Mesothelial cell of epicardium (in vitro differentiated cells): ENCODE results near the gene AFDN. TPM values are rescaled to one million over a fixed set of nuclear protein-coding genes. Genes with fewer than 3 reads are reported as not detected.

Experiments used
- DNase-seq, 2 experiments: peaks; one replicate each; pipeline ENCODE4 v3.0.0; 2021; ENCODE audit warnings: low spot score in 2 of 2; ENCODE audit not compliant: unreplicated experiment in 2 of 2
- H3K27ac Mint-ChIP-seq: 2 replicates; pipeline ENCODE4 v1.8.0; 2021; ENCODE audit warnings: mixed read lengths
- H3K27me3 Mint-ChIP-seq: 2 replicates; pipeline ENCODE4 v1.8.0; 2021; ENCODE audit warnings: low read depth, mixed read lengths
- H3K36me3 Mint-ChIP-seq: 2 replicates; pipeline ENCODE4 v1.8.0; 2021; ENCODE audit warnings: mixed read lengths
- H3K4me1 Mint-ChIP-seq: 2 replicates; pipeline ENCODE4 v1.8.0; 2021; ENCODE audit warnings: mixed read lengths
- H3K4me3 Mint-ChIP-seq: 2 replicates; pipeline ENCODE4 v1.8.0; 2021; ENCODE audit warnings: mild to moderate bottlenecking, moderate library complexity, mixed read lengths
- H3K9me3 Mint-ChIP-seq: 2 replicates; pipeline ENCODE4 v1.8.0; 2021; ENCODE audit warnings: mixed read lengths
- total RNA-seq: library from RNA; stranded (reverse); gene quantifications from 3 replicates; pipeline ENCODE4 v1.2.1, GENCODE V29; 2021
- TF ChIP-seq, protein P1 (sequence below): fragments of 200-600 bp; sonication (generic); IDR thresholded peaks from one replicate; pipeline ENCODE4 v1.5.0; 2021; ENCODE audit warnings: antibody characterized with exemption; ENCODE audit not compliant: unreplicated experiment

Gene AFDN
- total RNA-seq, 1 donor from 2014 or later, result 284 TPM

DNA sequence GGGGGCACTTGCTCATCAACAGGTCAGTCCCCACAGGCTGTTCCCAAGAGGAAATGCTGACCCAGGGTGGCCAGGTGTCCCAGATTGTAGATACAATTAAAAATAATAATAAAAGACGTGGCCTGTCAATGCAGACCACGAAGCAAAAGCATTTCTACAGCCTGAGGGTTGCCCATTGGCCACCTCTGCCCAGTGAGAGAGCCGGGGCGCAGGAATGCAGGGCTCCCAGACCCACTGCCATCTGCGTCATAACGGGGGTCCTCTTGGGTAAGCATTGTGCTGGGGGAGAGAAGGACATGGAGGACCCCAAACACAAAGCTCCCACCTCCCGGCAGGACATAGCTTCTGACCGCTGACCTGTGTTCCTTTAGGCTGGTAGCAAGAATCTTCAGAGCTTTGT, 22.9 kb upstream of the AFDN start:
- no peaks in the 10 kb centered on the region for H3K27me3 Mint-ChIP-seq
- TF ChIP-seq, protein P1, sequence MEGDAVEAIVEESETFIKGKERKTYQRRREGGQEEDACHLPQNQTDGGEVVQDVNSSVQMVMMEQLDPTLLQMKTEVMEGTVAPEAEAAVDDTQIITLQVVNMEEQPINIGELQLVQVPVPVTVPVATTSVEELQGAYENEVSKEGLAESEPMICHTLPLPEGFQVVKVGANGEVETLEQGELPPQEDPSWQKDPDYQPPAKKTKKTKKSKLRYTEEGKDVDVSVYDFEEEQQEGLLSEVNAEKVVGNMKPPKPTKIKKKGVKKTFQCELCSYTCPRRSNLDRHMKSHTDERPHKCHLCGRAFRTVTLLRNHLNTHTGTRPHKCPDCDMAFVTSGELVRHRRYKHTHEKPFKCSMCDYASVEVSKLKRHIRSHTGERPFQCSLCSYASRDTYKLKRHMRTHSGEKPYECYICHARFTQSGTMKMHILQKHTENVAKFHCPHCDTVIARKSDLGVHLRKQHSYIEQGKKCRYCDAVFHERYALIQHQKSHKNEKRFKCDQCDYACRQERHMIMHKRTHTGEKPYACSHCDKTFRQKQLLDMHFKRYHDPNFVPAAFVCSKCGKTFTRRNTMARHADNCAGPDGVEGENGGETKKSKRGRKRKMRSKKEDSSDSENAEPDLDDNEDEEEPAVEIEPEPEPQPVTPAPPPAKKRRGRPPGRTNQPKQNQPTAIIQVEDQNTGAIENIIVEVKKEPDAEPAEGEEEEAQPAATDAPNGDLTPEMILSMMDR, result no peak
- H3K4me1 Mint-ChIP-seq, result peaks cover 22% of the 10 kb centered on the region
- H3K9me3 Mint-ChIP-seq, result no peaks in the 10 kb centered on the region
- H3K27ac Mint-ChIP-seq, result no peak overlapping the region
- no peak for DNase-seq
- H3K4me3 Mint-ChIP-seq, result no peak overlapping the region
- H3K36me3 Mint-ChIP-seq, result no peaks in the 10 kb centered on the region

DNA sequence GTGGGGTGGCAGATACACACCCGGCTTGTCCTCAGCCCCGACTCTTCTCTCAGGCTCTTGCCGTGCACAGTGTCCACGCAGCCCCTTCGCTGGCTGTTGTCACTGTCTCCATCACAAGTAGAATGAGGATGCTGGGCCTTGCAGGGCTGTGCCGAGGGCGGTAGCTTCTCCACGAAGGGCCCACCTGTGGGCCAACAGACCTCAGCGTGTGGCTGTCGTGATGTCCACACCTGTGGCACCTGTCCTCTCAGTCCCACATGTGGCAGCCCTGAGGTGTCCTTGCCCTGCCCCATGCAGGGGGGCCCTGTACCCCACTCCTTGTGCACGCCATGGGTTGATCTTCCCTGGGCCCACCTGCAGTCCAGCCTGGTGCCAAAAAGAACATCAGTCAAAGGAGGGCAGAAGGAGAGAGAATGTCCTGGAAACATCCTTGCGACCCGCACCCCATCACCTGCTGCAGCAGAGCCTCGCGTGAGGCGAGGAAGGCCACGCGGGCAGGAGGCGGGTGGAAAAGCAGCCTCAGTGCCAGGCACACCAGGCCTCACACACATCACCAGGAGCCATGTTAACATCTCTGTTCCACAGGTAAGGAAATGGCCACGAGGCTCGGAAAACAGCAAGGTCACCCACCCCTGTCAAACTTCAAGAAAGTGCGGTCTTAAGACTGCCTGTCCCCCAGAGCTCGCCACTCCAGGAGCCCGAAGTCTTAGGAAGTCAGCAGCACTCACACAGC, 22.3 kb upstream of the AFDN start:
- Mint-ChIP-seq H3K36me3 (no peaks in the 10 kb centered on the region), H3K4me3 (no peak overlapping the region), H3K27me3 (no peaks in the 10 kb centered on the region), H3K4me1 (peaks cover 16% of the 10 kb centered on the region), H3K27ac (peak overlapping the region; percentile 84), H3K9me3 (no peaks in the 10 kb centered on the region)
- TF ChIP-seq, protein P1, result no peak
- DNase-seq, result no peak

- no peaks in the 10 kb centered on the region for H3K27me3 Mint-ChIP-seq
- no peak for DNase-seq
- TF ChIP-seq, protein P1, result no peak
- no peaks in the 10 kb centered on the region for H3K9me3 Mint-ChIP-seq
- H3K36me3 Mint-ChIP-seq, result no peaks in the 10 kb centered on the region
- peaks cover 13% of the 10 kb centered on the region for H3K4me1 Mint-ChIP-seq
- peak overlapping the region; percentile 84 for H3K27ac Mint-ChIP-seq
- no peak overlapping the region for H3K4me3 Mint-ChIP-seq
Measured at GRCh38 chr6:167805349-167806060, 21.2 kb upstream of the AFDN start.

DNA sequence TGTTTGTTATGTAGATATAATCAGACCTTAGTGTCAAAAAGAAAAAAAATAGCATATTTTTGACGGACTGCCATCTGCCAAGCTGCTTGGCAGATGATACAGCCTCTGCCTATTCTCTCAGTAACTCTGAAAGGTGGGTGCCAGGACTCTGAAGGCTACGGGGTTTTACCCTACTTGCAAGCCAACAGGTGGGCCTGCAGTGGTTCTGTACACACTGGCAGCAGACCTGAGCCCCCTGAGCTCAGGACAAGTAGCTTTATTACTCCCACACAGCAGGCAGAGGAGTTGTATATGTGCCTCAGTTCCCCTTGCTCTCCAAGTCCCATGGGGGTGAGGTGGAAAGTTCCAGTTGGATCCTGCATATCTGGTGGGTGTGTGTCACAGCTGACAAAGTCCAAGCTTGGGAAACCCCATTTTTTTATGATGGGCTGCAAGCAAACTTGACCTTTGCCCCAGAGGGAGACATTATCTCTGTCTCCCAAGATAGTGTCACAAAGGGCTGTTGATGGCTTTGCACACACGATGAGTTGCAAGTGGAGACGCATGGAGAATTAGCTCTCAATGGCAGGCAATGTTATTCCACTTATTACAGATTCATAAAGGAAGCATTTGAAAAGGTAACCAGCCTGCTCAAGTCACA, 20.5 kb upstream of the AFDN start:
- Mint-ChIP-seq H3K36me3 (no peaks in the 10 kb centered on the region), H3K4me3 (no peak overlapping the region), H3K27ac (no peak overlapping the region), H3K9me3 (peaks cover 4% of the 10 kb centered on the region), H3K27me3 (no peaks in the 10 kb centered on the region), H3K4me1 (peaks cover 17% of the 10 kb centered on the region)
- TF ChIP-seq, protein P1, result no peak
- no peak for DNase-seq

- Mint-ChIP-seq H3K9me3 (peaks cover 4% of the 10 kb centered on the region), H3K27me3 (no peaks in the 10 kb centered on the region), H3K4me1 (peaks cover 27% of the 10 kb centered on the region), H3K4me3 (no peak overlapping the region), H3K27ac (no peak overlapping the region), H3K36me3 (no peaks in the 10 kb centered on the region)
- DNase-seq, result no peak
- TF ChIP-seq, protein P1, result no peak
Measured at GRCh38 chr6:167807200-167807599, 19.5 kb upstream of the AFDN start.
